Cardiac muscle cell (in vitro differentiated cells and primary cell): Measurements from ENCODE around the gene GANAB. TPM values are rescaled to one million over a fixed set of nuclear protein-coding genes. Genes with fewer than 3 reads are reported as not detected.
"Not testable (repeated sequence)": the region's sequence is repeated elsewhere in the genome, so short reads cannot be mapped to it uniquely, and the experiment has no call there.

Experiments
- DNase-seq, 2 donors: peaks; one replicate each; pipeline versions ENCODE4 v3.0.0 to v3.0.0-alpha.2; 2010 to 2017; ENCODE audit warnings: low read depth in 1 of 2, low spot score in 1 of 2
- H3K27ac ChIP-seq: fragments of 200-600 bp; sonication (generic); 2 replicates; pipeline ENCODE4 v1.5.1; 2016
- H3K27me3 ChIP-seq: fragments of 200-600 bp; sonication (generic); 2 replicates; pipeline ENCODE4 v1.6.0; 2016; ENCODE audit warnings: control low read depth
- H3K36me3 ChIP-seq: fragments of 200-600 bp; sonication (generic); 2 replicates; pipeline ENCODE4 v1.5.1; 2016; ENCODE audit warnings: control low read depth
- H3K4me1 ChIP-seq: fragments of 200-600 bp; sonication (generic); 2 replicates; pipeline ENCODE4 v1.8.1; 2017; ENCODE audit warnings: low read depth, mild to moderate bottlenecking, mixed run types
- H3K4me3 ChIP-seq: fragments of 200-600 bp; sonication (generic); 2 replicates; pipeline ENCODE4 v1.5.1; 2016; ENCODE audit warnings: mild to moderate bottlenecking
- H3K9me3 ChIP-seq: fragments of 200-600 bp; sonication (generic); 2 replicates; pipeline ENCODE4 v1.5.1; 2017; ENCODE audit warnings: low read depth, mild to moderate bottlenecking, control low read depth
- polyA plus RNA-seq: library from polyadenylated mRNA; unstranded; fragments of >200 nt; fragmentation: Nextera tagmentation; extraction: Ambion mirVana; gene quantifications from 2 replicates; pipeline ENCODE4 v1.2.1, GENCODE V29; 2016
- total RNA-seq: library from RNA; depleted of rRNA; stranded (reverse); fragments of >200 nt; gene quantifications from 2 replicates; pipeline ENCODE4 v1.2.3, GENCODE V29; 2016
- TF ChIP-seq, protein P1 (sequence below): IDR thresholded peaks from 2 replicates; pipeline ENCODE4 v1.5.1; 2012; ENCODE audit warnings: low read depth, mild to moderate bottlenecking, low read length

GANAB gene
- total and polyA plus RNA-seq, 2 experiments from 2014 or later: 110 to 143 TPM

DNA sequence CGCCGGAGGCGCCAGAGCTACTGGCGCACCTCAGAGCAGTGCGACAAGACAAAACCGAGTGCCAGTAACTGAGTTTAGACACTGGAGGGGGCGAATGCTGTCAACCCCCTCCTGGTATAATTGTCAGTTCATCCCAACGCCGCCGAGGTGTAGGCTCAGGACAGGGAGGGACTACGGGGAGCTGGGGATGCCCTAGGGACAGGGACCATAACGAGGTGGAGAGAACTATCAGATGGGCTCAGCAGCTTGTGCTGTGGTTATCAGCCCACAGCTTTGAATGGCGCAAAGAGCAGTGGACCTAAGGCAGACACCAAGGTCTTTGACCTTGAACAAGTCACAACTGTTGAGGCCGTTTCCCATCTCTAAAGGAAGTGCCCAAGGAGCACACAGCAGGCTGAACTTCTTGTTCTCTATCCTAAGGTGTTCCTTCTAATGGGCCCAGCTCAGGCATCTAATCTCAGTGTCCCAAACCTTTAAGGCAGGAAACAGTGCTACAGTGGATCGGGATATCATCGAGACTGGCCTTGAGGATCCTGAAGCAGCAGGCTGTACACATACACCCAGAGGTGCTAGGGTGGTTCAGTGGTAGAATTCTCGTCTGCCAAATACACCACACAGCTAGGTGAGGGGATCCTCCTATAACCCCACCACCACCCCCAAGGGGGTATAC lies 54.1 kb downstream of the GANAB start:
- TF ChIP-seq, protein P1, sequence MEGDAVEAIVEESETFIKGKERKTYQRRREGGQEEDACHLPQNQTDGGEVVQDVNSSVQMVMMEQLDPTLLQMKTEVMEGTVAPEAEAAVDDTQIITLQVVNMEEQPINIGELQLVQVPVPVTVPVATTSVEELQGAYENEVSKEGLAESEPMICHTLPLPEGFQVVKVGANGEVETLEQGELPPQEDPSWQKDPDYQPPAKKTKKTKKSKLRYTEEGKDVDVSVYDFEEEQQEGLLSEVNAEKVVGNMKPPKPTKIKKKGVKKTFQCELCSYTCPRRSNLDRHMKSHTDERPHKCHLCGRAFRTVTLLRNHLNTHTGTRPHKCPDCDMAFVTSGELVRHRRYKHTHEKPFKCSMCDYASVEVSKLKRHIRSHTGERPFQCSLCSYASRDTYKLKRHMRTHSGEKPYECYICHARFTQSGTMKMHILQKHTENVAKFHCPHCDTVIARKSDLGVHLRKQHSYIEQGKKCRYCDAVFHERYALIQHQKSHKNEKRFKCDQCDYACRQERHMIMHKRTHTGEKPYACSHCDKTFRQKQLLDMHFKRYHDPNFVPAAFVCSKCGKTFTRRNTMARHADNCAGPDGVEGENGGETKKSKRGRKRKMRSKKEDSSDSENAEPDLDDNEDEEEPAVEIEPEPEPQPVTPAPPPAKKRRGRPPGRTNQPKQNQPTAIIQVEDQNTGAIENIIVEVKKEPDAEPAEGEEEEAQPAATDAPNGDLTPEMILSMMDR: no peak
- H3K4me1 ChIP-seq: peaks cover 10% of the 10 kb centered on the region
- no peaks in the 10 kb centered on the region for H3K9me3 ChIP-seq
- H3K27ac ChIP-seq: peak overlapping the region; percentile 82
- no peak for DNase-seq
- H3K4me3 ChIP-seq: peak overlapping the region; percentile 43
- H3K36me3 ChIP-seq: peaks cover 36% of the 10 kb centered on the region
- no peaks in the 10 kb centered on the region for H3K27me3 ChIP-seq

DNA sequence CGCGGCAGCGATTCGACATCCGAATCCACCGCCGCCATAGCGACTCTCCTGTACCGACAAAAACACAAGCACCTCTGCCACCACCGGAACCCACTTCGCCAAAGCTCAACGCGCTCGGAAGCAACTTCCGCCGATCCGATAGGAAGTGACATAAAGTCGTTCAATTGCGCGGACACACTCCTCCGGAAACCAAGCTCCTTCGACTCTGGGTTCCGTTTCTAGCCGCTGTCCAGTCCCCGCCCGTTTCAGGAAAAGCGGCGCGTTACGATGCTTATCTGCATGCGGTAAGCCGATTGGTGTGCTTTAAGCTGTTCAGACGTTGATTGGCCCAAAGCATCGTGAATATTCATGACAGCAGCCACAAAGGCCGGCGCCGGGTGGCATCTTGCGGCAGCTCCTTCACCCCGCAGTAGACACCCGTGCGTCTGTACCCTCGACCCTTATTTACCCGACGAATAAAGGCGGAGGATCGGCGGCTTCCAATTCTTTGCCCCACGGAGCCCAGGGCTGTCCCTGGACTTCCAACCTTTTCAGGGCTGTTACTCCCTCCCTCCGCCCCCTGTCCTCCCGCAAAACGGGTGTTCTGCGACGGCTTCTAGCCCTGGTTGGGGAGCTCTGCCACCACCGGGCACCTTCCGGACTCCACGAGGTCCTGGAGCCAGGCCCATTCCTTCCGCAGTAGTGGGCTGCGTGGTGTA lies 54.8 kb downstream of the GANAB start, which contains the start of gene TUT1:
TSS of gene TUT1 (minus strand) at position 76 of the 698 bp plus-strand sequence. CDS start at position 38, 38 bp downstream.
- Histone ChIP-seq H3K9me3 (no peaks in the 10 kb centered on the region), H3K4me3 (peak within 1 kb of the TSS; percentile 84), H3K27me3 (no peaks in the 10 kb centered on the region), H3K36me3 (peaks cover 33% of the 10 kb centered on the region), H3K4me1 (peaks cover 10% of the 10 kb centered on the region), H3K27ac (peak within 1 kb of the TSS; percentile 89)
- DNase-seq: peak; percentile 99 to 100
- TF ChIP-seq, protein P1: no peak

DNA sequence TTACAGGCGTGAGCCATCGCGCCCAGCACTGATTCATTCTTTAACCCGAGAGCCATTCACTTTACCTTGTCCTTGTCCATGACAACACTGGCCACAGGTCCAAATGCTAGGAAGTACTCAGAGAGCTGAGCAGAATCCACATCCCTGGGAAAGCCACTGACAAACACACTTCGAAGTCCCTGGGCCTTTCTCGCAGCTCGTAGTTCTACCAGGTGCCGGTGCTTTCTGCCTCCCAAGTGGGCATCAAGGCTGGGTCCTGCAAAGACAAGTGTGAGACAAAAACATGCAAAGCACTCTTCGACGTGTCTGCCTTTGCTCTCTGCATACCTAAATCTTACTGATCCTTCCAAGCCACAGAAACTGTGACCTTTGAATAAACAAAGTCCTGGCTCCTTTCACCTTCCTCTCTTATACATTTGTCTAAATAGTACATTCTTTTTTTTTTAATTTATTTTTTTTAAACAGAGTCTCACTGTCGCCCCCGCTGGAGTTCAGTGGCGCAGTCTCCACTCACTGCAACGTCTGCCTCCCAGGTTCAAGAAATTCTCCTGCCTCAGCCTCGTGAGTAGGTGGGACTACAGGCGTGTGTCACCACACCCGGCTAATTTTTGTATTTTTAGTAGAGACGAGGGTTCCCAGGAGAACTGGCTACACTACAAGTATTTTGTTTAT lies 57.3 kb downstream of the GANAB start:
- H3K27ac ChIP-seq: no peak overlapping the region
- no peaks in the 10 kb centered on the region for H3K9me3 ChIP-seq
- H3K36me3 ChIP-seq: peaks cover 18% of the 10 kb centered on the region
- no peak for DNase-seq
- peaks cover 10% of the 10 kb centered on the region for H3K4me1 ChIP-seq
- H3K27me3 ChIP-seq: no peaks in the 10 kb centered on the region
- no peak overlapping the region for H3K4me3 ChIP-seq
- TF ChIP-seq, protein P1: peak; percentile 38

DNA sequence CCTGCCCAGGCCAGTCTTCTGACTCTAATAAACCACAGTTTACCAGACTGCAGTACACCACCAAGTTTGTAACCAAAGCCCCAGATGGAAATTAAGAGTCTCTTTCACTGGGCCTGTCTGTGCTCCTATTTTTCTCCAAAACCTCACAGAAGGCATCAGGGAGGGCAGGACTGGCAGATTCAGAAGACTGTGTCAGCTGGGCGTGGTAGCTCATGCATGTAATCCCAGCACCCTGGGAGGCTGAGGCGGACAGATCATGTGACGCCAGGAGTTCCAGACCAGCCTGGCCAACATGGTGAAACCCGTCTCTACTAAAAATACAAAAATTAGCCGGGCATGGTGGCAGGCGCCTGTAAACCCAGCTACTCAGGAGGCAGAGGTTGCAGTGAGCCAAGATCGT lies 61.1 kb downstream of the GANAB start:
- not testable (repeated sequence) for H3K27me3 ChIP-seq, H3K4me1 ChIP-seq
- H3K36me3 ChIP-seq: peaks cover 19% of the 10 kb centered on the region

DNA sequence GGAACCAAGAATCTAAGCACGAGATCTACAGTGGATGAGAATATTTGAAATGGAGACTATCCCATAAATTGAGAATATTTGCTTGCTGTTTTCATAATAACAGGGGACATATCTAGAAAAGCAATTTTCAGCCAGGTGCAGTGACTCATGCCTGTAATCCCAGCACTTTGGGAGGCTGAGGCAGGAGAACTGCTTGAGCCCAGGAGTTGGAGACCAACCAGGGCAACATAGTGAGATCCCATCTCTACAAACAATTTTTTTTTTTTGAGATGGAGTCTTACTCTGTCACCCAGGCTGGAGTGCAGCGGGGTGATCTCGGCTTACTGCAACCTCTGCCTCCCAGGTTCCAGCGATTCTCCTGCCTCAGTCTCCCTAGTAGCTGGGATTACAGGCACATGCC lies 64.7 kb downstream of the GANAB start:
- peaks cover 31% of the 10 kb centered on the region for H3K36me3 ChIP-seq
- H3K9me3 ChIP-seq, H3K4me1 ChIP-seq, H3K4me3 ChIP-seq, DNase-seq, H3K27ac ChIP-seq, H3K27me3 ChIP-seq: not testable (repeated sequence)

More for the DNA sequence above, 61.1 kb downstream of the GANAB start:
- not testable (repeated sequence) for DNase-seq, H3K27ac ChIP-seq, H3K4me3 ChIP-seq, H3K9me3 ChIP-seq

DNA sequence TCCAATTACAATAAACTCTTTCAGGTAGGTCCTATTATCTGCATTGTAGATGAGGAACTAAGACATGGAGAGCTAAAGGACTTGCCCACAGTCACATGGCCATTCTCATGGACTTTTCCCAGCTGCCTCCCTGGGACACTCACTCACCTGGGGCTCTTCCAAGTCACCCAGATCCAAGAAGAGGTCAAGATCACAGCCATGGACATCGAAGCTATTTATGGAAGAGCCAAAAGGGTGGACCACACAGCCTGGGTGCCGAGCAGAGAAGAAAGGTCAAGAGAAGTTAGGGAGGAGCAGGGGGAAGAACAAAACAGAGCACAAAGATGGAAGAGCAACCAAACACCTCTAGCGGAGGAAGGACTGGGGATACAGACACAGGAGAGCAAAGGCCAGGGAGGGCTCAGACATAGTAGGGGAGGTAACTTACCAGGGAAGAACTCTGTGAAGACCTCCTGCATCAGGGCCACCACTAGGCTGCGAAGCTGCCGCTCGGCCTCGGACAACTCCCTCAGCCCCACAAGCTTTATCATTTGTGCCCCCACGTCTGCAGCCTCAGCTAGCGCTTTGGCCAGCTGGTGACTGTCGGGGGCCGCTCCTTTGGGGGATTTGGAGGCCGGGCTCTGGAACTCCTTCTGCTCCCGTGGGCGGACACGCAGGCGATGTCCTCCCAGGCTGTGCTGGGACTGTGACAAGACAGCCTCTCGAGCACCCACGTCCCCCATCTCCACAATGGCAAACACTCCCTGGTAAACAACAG lies 65.3 kb downstream of the GANAB start:
- Histone ChIP-seq H3K9me3 (no peaks in the 10 kb centered on the region), H3K4me1 (no peaks in the 10 kb centered on the region), H3K27me3 (no peaks in the 10 kb centered on the region), H3K36me3 (peaks cover 36% of the 10 kb centered on the region), H3K4me3 (no peak overlapping the region), H3K27ac (no peak overlapping the region)
- DNase-seq: no peak
- TF ChIP-seq, protein P1: no peak
